Naive thymus-derived CD4-positive, alpha-beta T cell (primary cell): ENCODE results near the gene DROSHA. TPM values are rescaled to one million over a fixed set of nuclear protein-coding genes. Genes with fewer than 3 reads are reported as not detected.
A peak's percentile ranks its signal among the peaks of the same experiment; 100 is the strongest.

Experiments used
- ATAC-seq: fragments of 150-1000 bp; cut with Tn5 transposase; 2 replicates; pipeline ENCODE4 v1.10.0; 2021; ENCODE audit warnings: mild to moderate bottlenecking, moderate library complexity
- CTCF ChIA-PET: fragments of 350-600 bp; sonication (Branson Sonifier 250); formaldehyde crosslinking; loops from one replicate; lab custom pipeline; 2021; ENCODE audit warnings: antibody characterized with exemption; lab: Charles Lee
- POLR2A ChIA-PET: fragments of 350-600 bp; sonication (Branson Sonifier 250); formaldehyde crosslinking; loops from one replicate; lab custom pipeline; 2021; ENCODE audit warnings: antibody characterized with exemption, inconsistent platforms; lab: Charles Lee
- DNase-seq, 9 donors: peaks; one replicate each; pipeline versions ENCODE4 v3.0.0 to v3.0.0-alpha.2; 2020 to 2022; ENCODE audit warnings: mixed read lengths in 1 of 9
- H3K27ac ChIP-seq: one replicate; pipeline ENCODE4 v1.7.0; 2013; ENCODE audit warnings: mild to moderate bottlenecking, low read depth, low read length, moderate library complexity
- H3K27me3 ChIP-seq, 2 donors: one replicate each; pipeline ENCODE4 v1.7.0; 2013; ENCODE audit warnings: low read length in 2 of 2, mild to moderate bottlenecking in 2 of 2, moderate library complexity in 2 of 2; ENCODE audit not compliant: control insufficient read depth in 2 of 2, insufficient read depth in 2 of 2
- H3K36me3 ChIP-seq, 3 experiments: 1 replicate in 2 of 3; 2 replicates in 1 of 3; pipeline ENCODE4 v1.7.0; 2013; ENCODE audit warnings: low read length in 3 of 3, mild to moderate bottlenecking in 3 of 3, moderate library complexity in 1 of 3; ENCODE audit not compliant: insufficient read depth in 3 of 3, control insufficient read depth in 2 of 3
- H3K4me1 ChIP-seq, 2 donors: one replicate each; pipeline ENCODE4 v1.7.0; 2013; ENCODE audit warnings: low read length in 2 of 2, mild to moderate bottlenecking in 2 of 2, moderate library complexity in 1 of 2; ENCODE audit not compliant: control insufficient read depth in 2 of 2, insufficient read depth in 2 of 2
- H3K4me3 ChIP-seq: 2 replicates; pipeline ENCODE4 v1.7.0; 2013; ENCODE audit warnings: mild to moderate bottlenecking, low read length
- H3K9me3 ChIP-seq, 3 experiments: 1 replicate in 2 of 3; 2 replicates in 1 of 3; pipeline ENCODE4 v1.7.0; 2013; ENCODE audit warnings: low read length in 3 of 3; ENCODE audit not compliant: control insufficient read depth in 2 of 3
- H3K27ac Mint-ChIP-seq, 9 donors: one replicate each; pipeline ENCODE4 v1.8.0; 2020 to 2022; ENCODE audit warnings: mixed read lengths in 9 of 9, mild to moderate bottlenecking in 8 of 9, moderate library complexity in 5 of 9, inconsistent platforms in 2 of 9
- H3K27me3 Mint-ChIP-seq, 5 donors: one replicate each; pipeline ENCODE4 v1.8.0; 2021 to 2022; ENCODE audit warnings: mixed read lengths in 5 of 5, mild to moderate bottlenecking in 1 of 5
- H3K36me3 Mint-ChIP-seq, 5 donors: one replicate each; pipeline ENCODE4 v1.8.0; 2020 to 2022; ENCODE audit warnings: mixed read lengths in 5 of 5, mild to moderate bottlenecking in 3 of 5, inconsistent platforms in 1 of 5
- H3K4me1 Mint-ChIP-seq, 7 donors: one replicate each; pipeline ENCODE4 v1.8.0; 2020 to 2022; ENCODE audit warnings: mixed read lengths in 7 of 7, mild to moderate bottlenecking in 3 of 7, inconsistent platforms in 1 of 7
- H3K4me3 Mint-ChIP-seq, 10 donors: one replicate each; pipeline ENCODE4 v1.8.0; 2020 to 2022; ENCODE audit warnings: mild to moderate bottlenecking in 10 of 10, mixed read lengths in 10 of 10, moderate library complexity in 6 of 10, inconsistent platforms in 2 of 10
- H3K9me3 Mint-ChIP-seq, 11 donors: one replicate each; pipeline ENCODE4 v1.8.0; 2020 to 2022; ENCODE audit warnings: mixed read lengths in 11 of 11, mild to moderate bottlenecking in 4 of 11, inconsistent platforms in 1 of 11, moderate library complexity in 1 of 11
- intact Hi-C, 2 donors: fragments of 100-400 bp; cut with micrococcal nuclease; formaldehyde crosslinking; loops; one replicate each; pipeline ENCODE4 v1.15.1; 2023
- polyA plus RNA-seq, 2 donors: library from polyadenylated mRNA; unstranded; fragments of 300-500 nt; fragmentation: Illumina TruSeq; gene quantifications; one replicate each; pipeline ENCODE4 v1.2.3, GENCODE V29; 2021
- total RNA-seq, 6 experiments: library from RNA in 5 of 6; stranded (reverse) in 5 of 6; gene quantifications; 1 replicate in 5 of 6; 2 replicates in 1 of 6; pipeline ENCODE4 v1.2.3 and lab custom pipeline; 2021 to 2026

DROSHA gene
- total and polyA plus RNA-seq, 7 experiments from 2014 or later, result 11.2 to 92.0 (median 61.8) TPM

DNA sequence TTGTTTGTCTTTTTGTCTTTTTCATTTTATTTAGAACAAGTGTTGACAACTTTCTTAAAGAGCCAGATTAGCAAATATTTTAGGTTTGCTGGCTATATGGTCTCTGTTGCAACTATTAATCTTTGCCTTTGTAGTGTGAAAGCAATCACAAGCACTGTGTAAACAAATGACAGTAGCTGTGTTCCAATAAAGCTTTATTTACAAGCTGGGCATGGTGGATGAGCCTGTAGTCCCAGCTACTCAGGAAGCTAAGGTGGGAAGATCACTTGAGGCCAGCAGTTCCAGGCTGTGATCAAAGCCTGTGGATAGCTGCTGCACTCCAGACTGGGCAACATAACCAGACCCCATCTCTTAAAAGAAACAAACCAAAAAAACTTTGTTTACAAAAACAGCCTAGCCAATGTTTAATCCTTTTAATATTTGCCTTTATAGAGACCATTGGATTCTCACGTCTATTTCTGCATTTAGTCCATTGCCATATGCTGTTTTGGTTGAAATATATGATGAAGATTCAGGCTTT is 2.7 kb upstream of the DROSHA start:
- H3K4me3 ChIP-seq, result no peak overlapping the region
- intact Hi-C loops, result no loop called here
- H3K36me3 ChIP-seq, result peaks cover 5 to 53% (median 6%) of the 10 kb centered on the region in 3 experiments
- no peaks in the 10 kb centered on the region for H3K27me3 ChIP-seq
- CTCF ChIA-PET, result no interaction called here
- no peak for ATAC-seq
- H3K27me3 Mint-ChIP-seq, result no peaks in the 10 kb centered on the region
- H3K9me3 Mint-ChIP-seq, result no peaks in the 10 kb centered on the region
- no peak for DNase-seq
- no peaks in the 10 kb centered on the region for H3K9me3 ChIP-seq
- H3K4me3 Mint-ChIP-seq, result peak overlapping the region in 7 of 10 donors; percentile 13 to 100 (median 48)
- peaks cover 13 to 24% of the 10 kb centered on the region in 2 donors for H3K4me1 ChIP-seq
- H3K4me1 Mint-ChIP-seq, result peaks cover 23 to 77% (median 62%) of the 10 kb centered on the region in 7 donors
- POLR2A ChIA-PET, result no interaction called here
- peak overlapping the region in 4 of 9 donors; percentile 18 to 54 (median 46) for H3K27ac Mint-ChIP-seq
- H3K36me3 Mint-ChIP-seq, result peaks cover 0 to 30% (median 16%) of the 10 kb centered on the region in 5 donors
- H3K27ac ChIP-seq, result no peak overlapping the region

- peak in 3 of 9 donors; percentile 8 to 45 (median 22) for DNase-seq
- intact Hi-C loops, result loop anchor here in 1 of 2 donors (2.0 kb wide), 1 partner anchor 911 kb away; no protein-coding TSS in a partner anchor
- ATAC-seq, result peak; percentile 31
- ChIA-PET CTCF (interaction anchor here (0.7 kb wide), 1 partner anchor 11 kb away, joined by 3 read pairs; no protein-coding TSS in a partner anchor), POLR2A (interaction anchor here (1.0 to 2.0 kb wide), 3 partner anchors 12 to 913 kb away, joined by 3 to 4 read pairs (median 3); partner anchors contain the start of genes GOLPH3 and ZFR)
- Mint-ChIP-seq H3K27me3 (no peaks in the 10 kb centered on the region), H3K4me3 (peak overlapping the region; percentile 93 to 100 (median 98)), H3K27ac (peak overlapping the region; percentile 83 to 96 (median 90)), H3K36me3 (peaks cover 17 to 42% (median 30%) of the 10 kb centered on the region in 5 donors), H3K4me1 (peaks cover 30 to 83% (median 72%) of the 10 kb centered on the region in 7 donors), H3K9me3 (no peaks in the 10 kb centered on the region)
- Histone ChIP-seq H3K36me3 (peaks cover 0 to 51% (median 8%) of the 10 kb centered on the region in 3 experiments), H3K9me3 (no peaks in the 10 kb centered on the region), H3K27ac (peak overlapping the region; percentile 89), H3K27me3 (no peaks in the 10 kb centered on the region), H3K4me1 (peaks cover 13 to 24% of the 10 kb centered on the region in 2 donors), H3K4me3 (peak overlapping the region; percentile 97)
Observed at GRCh38 chr5:31531543-31531887, 378 bp downstream of the DROSHA start.

DNA sequence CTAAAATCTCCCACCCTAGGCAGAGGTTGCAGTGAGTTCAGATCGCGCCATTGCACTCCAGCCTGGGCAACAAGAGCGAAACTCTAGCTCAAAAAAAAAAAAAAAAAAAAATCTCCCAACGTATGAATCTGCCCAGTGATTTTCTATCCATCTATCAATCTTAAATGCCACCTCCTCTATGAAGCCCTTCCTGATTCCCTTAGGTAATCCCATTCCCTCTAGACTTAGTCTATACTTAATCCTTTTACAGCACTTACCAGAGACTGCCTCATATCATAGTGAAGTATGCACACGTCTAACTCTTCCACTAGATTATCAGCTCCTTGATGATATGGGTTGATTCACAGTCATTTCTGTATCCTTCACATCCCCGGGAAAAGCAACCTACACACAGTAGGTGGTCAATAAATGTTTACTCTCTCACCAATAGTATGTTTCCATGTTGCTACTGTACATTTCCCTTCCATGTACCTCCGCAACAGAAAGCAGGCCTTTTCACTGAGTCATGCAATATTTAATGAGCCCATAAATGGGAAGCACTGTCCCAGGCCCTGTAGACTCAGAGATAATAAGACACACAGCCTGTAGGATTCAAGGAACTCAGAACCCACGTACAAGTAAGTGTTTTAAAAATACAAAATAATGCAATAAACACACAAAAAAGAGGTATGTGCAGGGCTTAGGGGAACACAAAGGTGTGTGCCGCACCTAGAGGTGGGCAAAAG is 1.2 kb downstream of the DROSHA start:
- Mint-ChIP-seq H3K27ac (peak overlapping the region in 8 of 9 donors; percentile 8 to 96 (median 89)), H3K9me3 (no peaks in the 10 kb centered on the region), H3K4me3 (peak overlapping the region; percentile 93 to 100 (median 98)), H3K27me3 (no peaks in the 10 kb centered on the region), H3K36me3 (peaks cover 21 to 45% (median 33%) of the 10 kb centered on the region in 5 donors), H3K4me1 (peaks cover 30 to 83% (median 76%) of the 10 kb centered on the region in 7 donors)
- ChIA-PET POLR2A (interaction anchor here (0.5 to 2.0 kb wide), 2 partner anchors 11 to 25 kb away, joined by 3 to 4 read pairs; no protein-coding TSS in a partner anchor), CTCF (no interaction called here)
- no peak for DNase-seq
- peaks cover 0 to 54% (median 9%) of the 10 kb centered on the region in 3 experiments for H3K36me3 ChIP-seq
- intact Hi-C loops, result loop anchor here in 1 of 2 donors (2.0 kb wide), 1 partner anchor 912 kb away; no protein-coding TSS in a partner anchor
- no peaks in the 10 kb centered on the region for H3K9me3 ChIP-seq
- H3K4me3 ChIP-seq, result peak overlapping the region; percentile 97
- no peak for ATAC-seq
- no peaks in the 10 kb centered on the region for H3K27me3 ChIP-seq
- H3K27ac ChIP-seq, result peak overlapping the region; percentile 89
- H3K4me1 ChIP-seq, result peaks cover 13 to 24% of the 10 kb centered on the region in 2 donors

- Mint-ChIP-seq H3K9me3 (no peaks in the 10 kb centered on the region), H3K4me3 (no peak overlapping the region), H3K4me1 (peaks cover 5 to 42% (median 32%) of the 10 kb centered on the region in 7 donors), H3K27ac (no peak overlapping the region), H3K27me3 (no peaks in the 10 kb centered on the region), H3K36me3 (peaks cover 15 to 69% (median 52%) of the 10 kb centered on the region in 5 donors)
- no peaks in the 10 kb centered on the region for H3K4me1 ChIP-seq
- intact Hi-C loops, result no loop called here
- ChIA-PET CTCF (no interaction called here), POLR2A (no interaction called here)
- no peak overlapping the region for H3K4me3 ChIP-seq
- H3K9me3 ChIP-seq, result no peaks in the 10 kb centered on the region
- no peak for DNase-seq
- H3K27me3 ChIP-seq, result no peaks in the 10 kb centered on the region
- peaks cover 0 to 61% (median 11%) of the 10 kb centered on the region in 3 experiments for H3K36me3 ChIP-seq
- no peak for ATAC-seq
- H3K27ac ChIP-seq, result no peak overlapping the region
Observed at GRCh38 chr5:31523041-31523440, 8.9 kb downstream of the DROSHA start.

GRCh38 chr5:31516802-31517201 is 15.1 kb downstream of the DROSHA start:
- DNase-seq, result no peak
- H3K27ac ChIP-seq, result no peak overlapping the region
- ChIA-PET CTCF (interaction anchor here (0.6 kb wide), 1 partner anchor 39 kb away, joined by 3 read pairs; no protein-coding TSS in a partner anchor), POLR2A (no interaction called here)
- Mint-ChIP-seq H3K4me1 (peaks cover 6 to 32% (median 12%) of the 10 kb centered on the region in 7 donors), H3K9me3 (no peaks in the 10 kb centered on the region), H3K27ac (peak overlapping the region in 2 of 9 donors; percentile 36 to 40), H3K27me3 (no peaks in the 10 kb centered on the region), H3K4me3 (peak overlapping the region in 2 of 10 donors; percentile 8 to 12), H3K36me3 (peaks cover 13 to 65% (median 34%) of the 10 kb centered on the region in 5 donors)
- H3K9me3 ChIP-seq, result no peaks in the 10 kb centered on the region
- H3K4me3 ChIP-seq, result no peak overlapping the region
- ATAC-seq, result no peak
- peaks cover 2 to 61% (median 11%) of the 10 kb centered on the region in 3 experiments for H3K36me3 ChIP-seq
- H3K27me3 ChIP-seq, result no peaks in the 10 kb centered on the region
- peaks cover 0 to 6% of the 10 kb centered on the region in 2 donors for H3K4me1 ChIP-seq
- intact Hi-C loops, result loop anchor here in 1 of 2 donors (1.0 kb wide), 1 partner anchor 15 kb away; the partner anchor contains the start of genes C5orf22 and DROSHA

DNA sequence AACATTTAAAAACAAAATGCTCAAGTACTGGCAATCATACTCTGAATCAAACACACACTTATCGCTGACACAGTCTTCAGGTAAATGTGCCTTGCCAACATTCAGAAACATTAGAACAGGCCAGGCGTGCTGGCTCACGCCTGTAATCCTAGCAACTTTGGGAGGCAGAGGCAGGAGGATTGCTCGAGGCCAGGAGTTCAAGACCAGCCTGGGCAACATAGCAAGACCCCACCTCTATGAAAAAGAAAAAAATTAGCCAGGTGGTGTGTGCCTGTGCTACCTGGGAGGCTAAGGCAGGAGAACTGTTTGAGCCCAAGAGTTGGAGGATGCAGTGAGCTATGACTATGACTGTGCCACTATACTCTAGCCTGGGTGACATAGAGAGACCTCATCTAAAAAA is 20.6 kb downstream of the DROSHA start:
- Histone ChIP-seq H3K4me3 (no peak overlapping the region), H3K4me1 (no peaks in the 10 kb centered on the region), H3K27ac (no peak overlapping the region), H3K9me3 (no peaks in the 10 kb centered on the region), H3K27me3 (no peaks in the 10 kb centered on the region), H3K36me3 (peaks cover 15 to 82% (median 21%) of the 10 kb centered on the region in 3 experiments)
- peaks cover 0 to 17% (median 4%) of the 10 kb centered on the region in 7 donors for H3K4me1 Mint-ChIP-seq
- no peaks in the 10 kb centered on the region for H3K9me3 Mint-ChIP-seq
- ATAC-seq, result no peak
- DNase-seq, result no peak
- peaks cover 24 to 81% (median 49%) of the 10 kb centered on the region in 5 donors for H3K36me3 Mint-ChIP-seq
- no peak overlapping the region for H3K4me3 Mint-ChIP-seq
- H3K27me3 Mint-ChIP-seq, result no peaks in the 10 kb centered on the region
- ChIA-PET CTCF (no interaction called here), POLR2A (no interaction called here)
- no peak overlapping the region for H3K27ac Mint-ChIP-seq
- intact Hi-C loops, result no loop called here
